Stomach (tissue), 4 donors: ENCODE data around the gene MIPOL1.
"Not testable (repeated sequence)": the region's sequence is repeated elsewhere in the genome, so short reads cannot be mapped to it uniquely, and the experiment has no call there.

ENCODE experiments used
- CTCF ChIP-seq, 7 experiments: fragments of 450-650 bp in 4 of 7; fragments of 200-600 bp in 3 of 7; sonication (generic) in 3 of 7; IDR thresholded peaks; one replicate each; pipeline ENCODE4 v1.5.1; 2016 to 2019; ENCODE audit warnings: antibody characterized with exemption in 7 of 7, control low read depth in 2 of 7, mild to moderate bottlenecking in 1 of 7
- POLR2A ChIP-seq, 4 donors: fragments of 450-650 bp; IDR thresholded peaks; one replicate each; pipeline ENCODE4 v1.6.1; 2016; ENCODE audit warnings: antibody characterized with exemption in 4 of 4, control low read depth in 2 of 4, mild to moderate bottlenecking in 1 of 4, moderate library complexity in 1 of 4

GRCh38 chr14:37162307-37162706 is 35.4 kb upstream of the MIPOL1 start:
- TF ChIP-seq CTCF, POLR2A (IDR thresholded peaks at IDR 0.05): not testable (repeated sequence)
